Measurements from ENCODE around the gene TNNT3.

TNNT3 gene

GRCh38 chr11:1899090-1899489 is 20.4 kb upstream of the TNNT3 start:
- no peak for ATAC-seq

GRCh38 chr11:1899686-1900085 is 19.8 kb upstream of the TNNT3 start:
- ATAC-seq = no peak

- no peak for ATAC-seq
These were observed 13.3 kb upstream of the TNNT3 start for GRCh38 chr11:1906181-1906580.

- ATAC-seq = no peak
These were observed 12.7 kb upstream of the TNNT3 start for GRCh38 chr11:1906611-1907423.

GRCh38 chr11:1908618-1909017 is 10.9 kb upstream of the TNNT3 start:
- no peak for ATAC-seq

GRCh38 chr11:1909524-1909923 is 10.0 kb upstream of the TNNT3 start:
- no peak for ATAC-seq

- no peak for ATAC-seq
These were observed 7.1 kb upstream of the TNNT3 start for GRCh38 chr11:1912289-1912878.

- no peak for ATAC-seq
These were observed 6.0 kb upstream of the TNNT3 start for GRCh38 chr11:1913271-1914060.

- ATAC-seq = no peak
These were observed 3.7 kb upstream of the TNNT3 start for GRCh38 chr11:1915795-1916131.

GRCh38 chr11:1916132-1916985 is 3.1 kb upstream of the TNNT3 start:
- ATAC-seq = peak; percentile 27 to 46

GRCh38 chr11:1916986-1917522 is 2.4 kb upstream of the TNNT3 start:
- no peak for ATAC-seq

GRCh38 chr11:1917523-1918435 is 1.7 kb upstream of the TNNT3 start:
- peak in 1 of 2 donors; percentile 34 for ATAC-seq

- ATAC-seq = no peak
These were observed 827 bp upstream of the TNNT3 start for GRCh38 chr11:1918436-1919315.

- no peak for ATAC-seq
These were observed 815 bp downstream of the TNNT3 start for GRCh38 chr11:1920128-1920908.

- no peak for ATAC-seq
These were observed 1.5 kb downstream of the TNNT3 start for GRCh38 chr11:1920909-1921573.

- no peak for ATAC-seq
These were observed 2.2 kb downstream of the TNNT3 start for GRCh38 chr11:1921574-1922141.

- no peak for ATAC-seq
These were observed 3.1 kb downstream of the TNNT3 start for GRCh38 chr11:1922481-1923081.

Measured in activated CD4-positive, CD25-positive, alpha-beta regulatory T cell treated with anti-CD3 and anti-CD28 coated beads, Interleukin-2, amount 50 U/mL, for 24 hours (primary cell).